Brain microvascular endothelial cell (primary cell): Measurements from ENCODE around the gene KDM5D.

Source experiments
- DNase-seq: peaks from one replicate; pipeline ENCODE4 v3.0.0-alpha.2; 2020
- H3K27ac ChIP-seq: fragments of 250-450 bp; sonication (Bioruptor Pico); 2 replicates; pipeline ENCODE4 v1.5.1; 2020; ENCODE audit warnings: mild to moderate bottlenecking, moderate library complexity
- H3K27me3 ChIP-seq: fragments of 250-450 bp; sonication (Bioruptor Pico); replicated peaks from 2 replicates; pipeline ENCODE4 v1.5.1; 2020; ENCODE audit warnings: mild to moderate bottlenecking
- H3K36me3 ChIP-seq: fragments of 250-450 bp; sonication (Bioruptor Pico); replicated peaks from 2 replicates; pipeline ENCODE4 v1.5.1; 2020; ENCODE audit warnings: mild to moderate bottlenecking
- H3K4me3 ChIP-seq: 2 replicates; pipeline ENCODE4 v1.5.1; 2011; ENCODE audit warnings: low read depth, mild to moderate bottlenecking, control low read depth, low read length, moderate library complexity
- in situ Hi-C: cut with HindIII; loops from 2 replicates; pipeline ENCODE4 v1.10.0; 2017; ENCODE audit warnings: low sequenced_read_pairs, low pct_ligation_motif_present
- TF ChIP-seq, protein P1 (sequence below): IDR thresholded peaks from 2 replicates; pipeline ENCODE4 v1.5.1; 2011; ENCODE audit warnings: low read depth, mild to moderate bottlenecking, moderate library complexity, low read length, control low read depth, inconsistent platforms; ENCODE audit errors: missing control alignments

Gene KDM5D

DNA sequence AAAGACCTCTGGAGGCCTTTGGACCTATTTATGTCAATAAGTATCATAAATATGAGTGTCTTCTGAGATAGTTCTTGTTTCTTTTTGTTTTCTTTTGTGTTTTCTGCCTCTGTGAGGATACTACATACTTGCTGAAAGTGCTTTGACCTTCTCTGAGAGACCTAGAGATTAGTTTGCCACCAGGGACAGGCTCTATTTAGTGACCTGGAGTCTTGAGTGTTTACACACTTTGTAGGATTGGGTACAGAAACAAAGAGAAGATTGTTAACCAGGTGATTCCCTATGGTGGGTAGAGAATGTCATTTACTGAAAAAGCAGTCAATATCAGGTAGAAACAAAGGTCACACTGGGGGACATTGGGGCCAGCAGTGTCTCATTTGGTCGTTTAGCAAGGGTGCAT is 63.7 kb downstream of the KDM5D start:
- TF ChIP-seq, protein P1, sequence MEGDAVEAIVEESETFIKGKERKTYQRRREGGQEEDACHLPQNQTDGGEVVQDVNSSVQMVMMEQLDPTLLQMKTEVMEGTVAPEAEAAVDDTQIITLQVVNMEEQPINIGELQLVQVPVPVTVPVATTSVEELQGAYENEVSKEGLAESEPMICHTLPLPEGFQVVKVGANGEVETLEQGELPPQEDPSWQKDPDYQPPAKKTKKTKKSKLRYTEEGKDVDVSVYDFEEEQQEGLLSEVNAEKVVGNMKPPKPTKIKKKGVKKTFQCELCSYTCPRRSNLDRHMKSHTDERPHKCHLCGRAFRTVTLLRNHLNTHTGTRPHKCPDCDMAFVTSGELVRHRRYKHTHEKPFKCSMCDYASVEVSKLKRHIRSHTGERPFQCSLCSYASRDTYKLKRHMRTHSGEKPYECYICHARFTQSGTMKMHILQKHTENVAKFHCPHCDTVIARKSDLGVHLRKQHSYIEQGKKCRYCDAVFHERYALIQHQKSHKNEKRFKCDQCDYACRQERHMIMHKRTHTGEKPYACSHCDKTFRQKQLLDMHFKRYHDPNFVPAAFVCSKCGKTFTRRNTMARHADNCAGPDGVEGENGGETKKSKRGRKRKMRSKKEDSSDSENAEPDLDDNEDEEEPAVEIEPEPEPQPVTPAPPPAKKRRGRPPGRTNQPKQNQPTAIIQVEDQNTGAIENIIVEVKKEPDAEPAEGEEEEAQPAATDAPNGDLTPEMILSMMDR = no peak
- no peak for DNase-seq
- no peak overlapping the region for H3K27ac ChIP-seq
- in situ Hi-C loops = no loop called here
- H3K27me3 ChIP-seq = no peaks in the 10 kb centered on the region
- H3K36me3 ChIP-seq = no peaks in the 10 kb centered on the region
- no peak overlapping the region for H3K4me3 ChIP-seq
